ENCODE measurements around the gene CCDC30. TPM values are rescaled to one million over a fixed set of nuclear protein-coding genes. Genes with fewer than 3 reads are reported as not detected.
"Not testable (repeated sequence)": the region's sequence is repeated elsewhere in the genome, so short reads cannot be mapped to it uniquely, and the experiment has no call there.

The CCDC30 gene
- total and polyA plus RNA-seq, 2 donors, result 1.5 to 7.2 TPM

GRCh38 chr1:42658877-42659337 lies 195.8 kb downstream of the CCDC30 start:
- 6% methylated on average over 20 of the region's 20 CpGs for WGBS
- no peak for DNase-seq (ENCODE audit: extremely low spot score)
- Histone ChIP-seq H3K36me3 (ENCODE audit: insufficient read depth) (no peaks in the 10 kb centered on the region), H3K4me1 (ENCODE audit: insufficient read depth) (no peaks in the 10 kb centered on the region), H3K4me3 (ENCODE audit: low read depth, low read length) (peak overlapping the region; percentile 68), H3K27ac (ENCODE audit: low read depth) (no peak overlapping the region)

GRCh38 chr1:42660907-42661500 lies 197.9 kb downstream of the CCDC30 start:
- WGBS, result 75% methylated on average over 3 of the region's 3 CpGs
- no peaks in the 10 kb centered on the region for H3K36me3 ChIP-seq (ENCODE audit: insufficient read depth)
- H3K27ac ChIP-seq (ENCODE audit: low read depth), result no peak overlapping the region

GRCh38 chr1:42669936-42670335 lies 206.8 kb downstream of the CCDC30 start:
- H3K4me3 ChIP-seq (ENCODE audit: low read depth, low read length), result no peak overlapping the region
- no peak overlapping the region for H3K27ac ChIP-seq (ENCODE audit: low read depth)
- no peak for DNase-seq (ENCODE audit: extremely low spot score)
- peaks cover 2% of the 10 kb centered on the region for H3K36me3 ChIP-seq (ENCODE audit: insufficient read depth)
- 89% methylated on average over 3 of the region's 3 CpGs for WGBS
- no peaks in the 10 kb centered on the region for H3K4me1 ChIP-seq (ENCODE audit: insufficient read depth)

More at GRCh38 chr1:42660907-42661500, 197.9 kb downstream of the CCDC30 start:
- DNase-seq (ENCODE audit: extremely low spot score), result no peak
- Histone ChIP-seq H3K4me3 (ENCODE audit: low read depth, low read length) (no peak overlapping the region), H3K4me1 (ENCODE audit: insufficient read depth) (no peaks in the 10 kb centered on the region)

GRCh38 chr1:42670425-42670824 lies 207.3 kb downstream of the CCDC30 start:
- DNase-seq (ENCODE audit: extremely low spot score), result no peak
- WGBS, result 97% methylated on average over 4 of the region's 4 CpGs

GRCh38 chr1:42674214-42674613 lies 211.1 kb downstream of the CCDC30 start:
- Histone ChIP-seq H3K36me3 (ENCODE audit: insufficient read depth) (peaks cover 2% of the 10 kb centered on the region), H3K4me1 (ENCODE audit: insufficient read depth) (no peaks in the 10 kb centered on the region)

More at GRCh38 chr1:42670425-42670824, 207.3 kb downstream of the CCDC30 start:
- Histone ChIP-seq H3K4me3 (ENCODE audit: low read depth, low read length) (no peak overlapping the region), H3K36me3 (ENCODE audit: insufficient read depth) (peaks cover 2% of the 10 kb centered on the region), H3K4me1 (ENCODE audit: insufficient read depth) (no peaks in the 10 kb centered on the region), H3K27ac (ENCODE audit: low read depth) (no peak overlapping the region)

GRCh38 chr1:42674682-42675081 lies 211.6 kb downstream of the CCDC30 start:
- no peak for DNase-seq (ENCODE audit: extremely low spot score)
- 40% methylated on average over 1 of the region's 1 CpG for WGBS
- H3K4me3 ChIP-seq (ENCODE audit: low read depth, low read length), result no peak overlapping the region
- H3K4me1 ChIP-seq (ENCODE audit: insufficient read depth), result no peaks in the 10 kb centered on the region
- H3K27ac ChIP-seq (ENCODE audit: low read depth), result no peak overlapping the region
- peaks cover 2% of the 10 kb centered on the region for H3K36me3 ChIP-seq (ENCODE audit: insufficient read depth)

More at GRCh38 chr1:42674214-42674613, 211.1 kb downstream of the CCDC30 start:
- Histone ChIP-seq H3K4me3 (ENCODE audit: low read depth, low read length) (no peak overlapping the region), H3K27ac (ENCODE audit: low read depth) (no peak overlapping the region)
- DNase-seq (ENCODE audit: extremely low spot score), result no peak

GRCh38 chr1:42675467-42675866 lies 212.4 kb downstream of the CCDC30 start:
- Histone ChIP-seq H3K36me3 (ENCODE audit: insufficient read depth) (peaks cover 2% of the 10 kb centered on the region), H3K27ac (ENCODE audit: low read depth) (no peak overlapping the region), H3K4me1 (ENCODE audit: insufficient read depth) (no peaks in the 10 kb centered on the region), H3K4me3 (ENCODE audit: low read depth, low read length) (no peak overlapping the region)
- WGBS, result 94% methylated on average over 3 of the region's 3 CpGs
- no peak for DNase-seq (ENCODE audit: extremely low spot score)

GRCh38 chr1:42676534-42677087 lies 213.5 kb downstream of the CCDC30 start:
- peaks cover 2% of the 10 kb centered on the region for H3K36me3 ChIP-seq (ENCODE audit: insufficient read depth)
- H3K4me3 ChIP-seq (ENCODE audit: low read depth, low read length), result no peak overlapping the region
- peaks cover 3% of the 10 kb centered on the region for H3K4me1 ChIP-seq (ENCODE audit: insufficient read depth)
- 85% methylated on average over 3 of the region's 3 CpGs for WGBS
- H3K27ac ChIP-seq (ENCODE audit: low read depth), result no peak overlapping the region
- DNase-seq (ENCODE audit: extremely low spot score), result no peak

- no peak for DNase-seq (ENCODE audit: extremely low spot score)
- peaks cover 5% of the 10 kb centered on the region for H3K4me1 ChIP-seq (ENCODE audit: insufficient read depth)
- no peaks in the 10 kb centered on the region for H3K36me3 ChIP-seq (ENCODE audit: insufficient read depth)
- WGBS, result 87% methylated on average over 10 of the region's 10 CpGs
- no peak overlapping the region for H3K27ac ChIP-seq (ENCODE audit: low read depth)
- H3K4me3 ChIP-seq (ENCODE audit: low read depth, low read length), result no peak overlapping the region
Observed at GRCh38 chr1:42679364-42679983, 216.4 kb downstream of the CCDC30 start.

- no peaks in the 10 kb centered on the region for H3K36me3 ChIP-seq (ENCODE audit: insufficient read depth)
- 89% methylated on average over 2 of the region's 2 CpGs for WGBS
- no peak for DNase-seq (ENCODE audit: extremely low spot score)
- H3K4me1 ChIP-seq (ENCODE audit: insufficient read depth), result peaks cover 5% of the 10 kb centered on the region
- H3K4me3 ChIP-seq (ENCODE audit: low read depth, low read length), result no peak overlapping the region
- H3K27ac ChIP-seq (ENCODE audit: low read depth), result no peak overlapping the region
Observed at GRCh38 chr1:42680055-42680454, 217.0 kb downstream of the CCDC30 start.

- Histone ChIP-seq H3K4me3 (ENCODE audit: low read depth, low read length) (peak overlapping the region; percentile 69), H3K36me3 (ENCODE audit: insufficient read depth) (no peaks in the 10 kb centered on the region), H3K27ac (ENCODE audit: low read depth) (peak overlapping the region; percentile 92), H3K4me1 (ENCODE audit: insufficient read depth) (peaks cover 5% of the 10 kb centered on the region)
- DNase-seq (ENCODE audit: extremely low spot score), result no peak
- 4% methylated on average over 18 of the region's 18 CpGs for WGBS
Observed at GRCh38 chr1:42680921-42681683, 218.0 kb downstream of the CCDC30 start.

- Histone ChIP-seq H3K36me3 (ENCODE audit: insufficient read depth) (no peaks in the 10 kb centered on the region), H3K4me1 (ENCODE audit: insufficient read depth) (peaks cover 5% of the 10 kb centered on the region), H3K4me3 (ENCODE audit: low read depth, low read length) (peak within 1 kb of the TSS; percentile 93), H3K27ac (ENCODE audit: low read depth) (peak within 1 kb of the TSS; percentile 93)
- peak; percentile 97 for DNase-seq (ENCODE audit: extremely low spot score)
- under 1% methylated on average over 54 of the region's 54 CpGs for WGBS
Observed at GRCh38 chr1:42681741-42682483, 218.8 kb downstream of the CCDC30 start, which contains the start of gene YBX1. Gene YBX1 (plus strand): TSS chr1:42682418. CDS start chr1:42682566, 148 bp downstream.

- not testable (repeated sequence) for DNase-seq (ENCODE audit: extremely low spot score); H3K36me3 ChIP-seq (ENCODE audit: insufficient read depth); H3K4me1 ChIP-seq (ENCODE audit: insufficient read depth)
- Histone ChIP-seq H3K27ac (ENCODE audit: low read depth) (peak overlapping the region; percentile 93), H3K4me3 (ENCODE audit: low read depth, low read length) (peak overlapping the region; percentile 93)
- WGBS, result 2% methylated on average over 33 of the region's 33 CpGs
Observed at GRCh38 chr1:42682484-42682738, 219.3 kb downstream of the CCDC30 start.

Measured in urinary bladder (tissue), 4 donors.